Mesenchymal stem cell (in vitro differentiated cells and primary cell): ENCODE measurements around the gene FGF14.

Source experiments
- DNase-seq: peaks from one replicate; pipeline ENCODE4 v3.0.0-alpha.2; 2013
- H2AFZ ChIP-seq: one replicate; pipeline ENCODE4 v1.6.1; 2013; ENCODE audit warnings: low read depth, mild to moderate bottlenecking, control low read depth, inconsistent platforms, low read length, moderate library complexity
- H2AK5ac ChIP-seq: 2 replicates; pipeline ENCODE4 v1.6.1; 2013; ENCODE audit warnings: low read length, moderate library complexity, mild to moderate bottlenecking, inconsistent platforms; ENCODE audit not compliant: severe bottlenecking
- H2BK120ac ChIP-seq: one replicate; pipeline ENCODE4 v1.6.1; 2013; ENCODE audit warnings: low read depth, mild to moderate bottlenecking, inconsistent platforms, low read length, moderate library complexity
- H2BK12ac ChIP-seq, 2 experiments: one replicate each; pipeline ENCODE4 v1.6.1; 2013; ENCODE audit warnings: inconsistent platforms in 2 of 2, low read length in 2 of 2, mild to moderate bottlenecking in 2 of 2, moderate library complexity in 2 of 2, control low read depth in 1 of 2
- H2BK15ac ChIP-seq: one replicate; pipeline ENCODE4 v1.6.1; 2013; ENCODE audit warnings: mild to moderate bottlenecking, low read depth, inconsistent platforms; ENCODE audit not compliant: poor library complexity, severe bottlenecking
- H2BK5ac ChIP-seq: 2 replicates; pipeline ENCODE4 v1.6.1; 2013; ENCODE audit warnings: low read depth, mild to moderate bottlenecking, low read length, control low read depth, inconsistent platforms; ENCODE audit not compliant: poor library complexity, severe bottlenecking
- H3K14ac ChIP-seq, 2 experiments: one replicate each; pipeline ENCODE4 v1.6.1; 2013; ENCODE audit warnings: inconsistent platforms in 2 of 2, low read length in 2 of 2, control low read depth in 1 of 2, mild to moderate bottlenecking in 1 of 2, moderate library complexity in 1 of 2
- H3K18ac ChIP-seq, 2 experiments: one replicate each; pipeline ENCODE4 v1.6.1; 2013; ENCODE audit warnings: inconsistent platforms in 2 of 2, low read length in 2 of 2, control low read depth in 1 of 2, low read depth in 1 of 2, mild to moderate bottlenecking in 1 of 2
- H3K23ac ChIP-seq, 2 experiments: one replicate each; pipeline ENCODE4 v1.6.1; 2013; ENCODE audit warnings: inconsistent platforms in 2 of 2, low read length in 2 of 2, mild to moderate bottlenecking in 2 of 2, moderate library complexity in 2 of 2, control low read depth in 1 of 2
- H3K27ac ChIP-seq: 2 replicates; pipeline ENCODE4 v1.5.1; 2013; ENCODE audit warnings: mild to moderate bottlenecking, moderate library complexity, low read length, control low read depth, inconsistent platforms; ENCODE audit not compliant: poor library complexity, severe bottlenecking
- H3K27me3 ChIP-seq, 2 experiments: 2 replicates each; pipeline versions ENCODE4 v1.6.1 to v1.7.0; 2013; ENCODE audit warnings: low read length in 2 of 2, mild to moderate bottlenecking in 2 of 2, moderate library complexity in 2 of 2, control low read depth in 1 of 2, inconsistent platforms in 1 of 2; ENCODE audit not compliant: control insufficient read depth in 1 of 2, insufficient read depth in 1 of 2
- H3K36me3 ChIP-seq, 2 experiments: 2 replicates each; pipeline versions ENCODE4 v1.6.1 to v1.7.0; 2013; ENCODE audit warnings: low read length in 2 of 2, control low read depth in 1 of 2, inconsistent platforms in 1 of 2, low read depth in 1 of 2, mild to moderate bottlenecking in 1 of 2; ENCODE audit not compliant: insufficient read depth in 2 of 2, control insufficient read depth in 1 of 2
- H3K4ac ChIP-seq, 2 experiments: one replicate each; pipeline ENCODE4 v1.6.1; 2013; ENCODE audit warnings: inconsistent platforms in 2 of 2, low read length in 2 of 2, mild to moderate bottlenecking in 2 of 2, moderate library complexity in 2 of 2, control low read depth in 1 of 2, low read depth in 1 of 2
- H3K4me1 ChIP-seq: 2 replicates; pipeline ENCODE4 v1.6.1; 2013; ENCODE audit warnings: low read depth, low read length, control low read depth; ENCODE audit not compliant: control insufficient read depth, insufficient read depth
- H3K4me2 ChIP-seq: 2 replicates; pipeline ENCODE4 v1.6.1; 2013; ENCODE audit warnings: low read length, mild to moderate bottlenecking, inconsistent platforms; ENCODE audit not compliant: poor library complexity, severe bottlenecking
- H3K4me3 ChIP-seq, 2 experiments: 2 replicates each; pipeline versions ENCODE4 v1.5.1 to v1.7.0; 2013; ENCODE audit warnings: low read length in 2 of 2, mild to moderate bottlenecking in 2 of 2, control low read depth in 1 of 2, low read depth in 1 of 2; ENCODE audit not compliant: insufficient read depth in 1 of 2
- H3K79me1 ChIP-seq: replicated peaks from 2 replicates; pipeline ENCODE4 v1.6.1; 2013; ENCODE audit warnings: mild to moderate bottlenecking, control low read depth, low read length, inconsistent platforms; ENCODE audit not compliant: poor library complexity, severe bottlenecking
- H3K9ac ChIP-seq: 2 replicates; pipeline ENCODE4 v1.7.0; 2013; ENCODE audit warnings: mild to moderate bottlenecking, low read length, moderate library complexity
- H3K9me3 ChIP-seq: 2 replicates; pipeline ENCODE4 v1.7.0; 2013; ENCODE audit warnings: mild to moderate bottlenecking, low read length; ENCODE audit not compliant: control insufficient read depth
- H4K8ac ChIP-seq: one replicate; pipeline ENCODE4 v1.6.1; 2013; ENCODE audit warnings: inconsistent platforms, mild to moderate bottlenecking, low read length, moderate library complexity
- H4K91ac ChIP-seq: one replicate; pipeline ENCODE4 v1.6.1; 2013; ENCODE audit warnings: mild to moderate bottlenecking, low read length, inconsistent platforms
- WGBS: methylation state at CpG from one replicate; pipeline ENCODE4 v1.1.7; 2013; ENCODE audit warnings: mixed read lengths; 5-methylcytosine and 5-hydroxymethylcytosine counted together

The FGF14 gene

DNA sequence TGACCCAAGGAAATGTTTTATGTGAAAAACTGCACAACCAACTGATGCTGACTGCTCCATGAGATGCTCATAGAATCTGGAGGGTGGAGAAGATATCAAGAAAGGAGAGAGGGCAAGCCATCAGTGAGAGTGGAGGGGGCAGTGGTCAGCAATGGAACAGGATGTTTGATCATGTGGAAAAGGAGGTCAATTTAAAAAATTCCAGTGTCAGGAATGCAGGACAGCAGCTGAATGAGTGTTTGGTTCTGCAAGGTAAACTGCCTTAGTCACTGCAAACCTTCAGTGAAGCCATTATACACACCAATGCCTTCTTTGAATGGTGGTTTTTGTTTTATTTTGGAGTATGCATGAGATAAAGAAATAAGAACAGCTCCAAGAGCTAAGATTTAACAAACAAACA lies 121.5 kb downstream of the FGF14 start:
- Histone ChIP-seq H2BK120ac (no peak overlapping the region), H4K91ac (no peak overlapping the region), H3K79me1 (no peaks in the 10 kb centered on the region), H2AFZ (no peak overlapping the region), H3K4me3 (no peak overlapping the region), H3K4me1 (no peaks in the 10 kb centered on the region), H2BK12ac (no peak overlapping the region), H3K18ac (no peak overlapping the region), H3K4me2 (no peak overlapping the region), H2BK5ac (no peak overlapping the region), H3K9me3 (no peaks in the 10 kb centered on the region), H3K9ac (no peak overlapping the region), H4K8ac (no peak overlapping the region), H3K14ac (no peak overlapping the region), H3K23ac (no peak overlapping the region), H2AK5ac (no peak overlapping the region), H3K4ac (no peak overlapping the region), H3K27ac (no peak overlapping the region), H3K27me3 (no peaks in the 10 kb centered on the region), H2BK15ac (no peak overlapping the region), H3K36me3 (no peaks in the 10 kb centered on the region)
- DNase-seq: no peak

DNA sequence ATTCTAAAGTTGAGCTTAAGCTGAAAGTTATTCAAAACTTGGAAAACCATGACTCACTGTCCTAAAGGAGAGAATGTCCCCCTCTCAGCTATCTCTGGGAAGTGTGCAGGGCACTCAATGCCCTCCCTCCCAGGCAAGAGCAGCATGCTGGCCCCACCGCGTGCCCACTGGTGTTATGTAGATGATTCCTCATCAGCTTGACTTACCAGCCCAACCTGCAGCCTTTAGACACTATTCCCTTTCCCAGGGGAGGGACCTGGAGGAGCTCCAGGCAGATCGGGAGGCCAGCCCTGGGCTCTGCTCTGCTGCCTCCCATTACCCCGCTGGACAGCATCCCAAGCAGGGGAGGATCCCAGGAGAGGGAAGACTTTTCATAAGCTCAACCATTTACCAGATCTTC lies 124.6 kb downstream of the FGF14 start:
- Histone ChIP-seq H2AFZ (no peak overlapping the region), H3K4ac (peak overlapping the region in 1 of 2 experiments; percentile 20), H2BK15ac (no peak overlapping the region), H3K79me1 (no peaks in the 10 kb centered on the region), H3K27me3 (no peaks in the 10 kb centered on the region), H2BK12ac (peak overlapping the region; percentile 4 to 63), H2BK5ac (no peak overlapping the region), H3K18ac (peak overlapping the region in 1 of 2 experiments; percentile 87), H3K23ac (peak overlapping the region in 1 of 2 experiments; percentile 40), H3K4me1 (no peaks in the 10 kb centered on the region), H3K9me3 (no peaks in the 10 kb centered on the region), H3K36me3 (no peaks in the 10 kb centered on the region), H3K27ac (no peak overlapping the region), H4K8ac (no peak overlapping the region), H4K91ac (no peak overlapping the region), H2AK5ac (no peak overlapping the region), H3K14ac (peak overlapping the region in 1 of 2 experiments; percentile 12), H3K9ac (no peak overlapping the region), H3K4me3 (peak overlapping the region in 1 of 2 experiments; percentile 34), H2BK120ac (no peak overlapping the region), H3K4me2 (no peak overlapping the region)
- DNase-seq: peak; percentile 11
- WGBS: 91% methylated on average over 4 of the region's 4 CpGs

DNA sequence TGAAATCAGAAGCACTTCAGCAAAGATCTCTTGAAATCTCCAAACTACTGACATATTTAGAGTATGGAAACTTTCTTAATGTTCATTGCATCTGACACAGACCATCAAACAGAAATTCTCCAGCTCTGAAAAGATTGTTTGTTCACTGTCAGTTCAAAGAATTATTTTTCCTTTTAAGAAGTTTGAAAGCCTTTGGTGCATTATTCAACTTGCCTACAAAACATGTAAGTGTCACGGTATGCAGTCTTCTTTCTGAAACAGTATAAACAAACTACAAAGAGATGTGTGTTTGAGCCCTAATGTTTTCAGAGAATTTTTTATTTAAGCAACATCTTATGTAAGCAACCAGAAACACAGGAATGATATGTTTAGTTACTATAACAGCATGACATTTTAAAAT lies 125.4 kb downstream of the FGF14 start:
- Histone ChIP-seq H3K4me3 (no peak overlapping the region), H3K4ac (no peak overlapping the region), H3K4me2 (no peak overlapping the region), H3K27me3 (no peaks in the 10 kb centered on the region), H2AFZ (no peak overlapping the region), H3K79me1 (no peaks in the 10 kb centered on the region), H4K91ac (no peak overlapping the region), H2AK5ac (no peak overlapping the region), H3K36me3 (no peaks in the 10 kb centered on the region), H2BK12ac (no peak overlapping the region), H3K9me3 (no peaks in the 10 kb centered on the region), H3K27ac (no peak overlapping the region), H2BK5ac (no peak overlapping the region), H4K8ac (no peak overlapping the region), H3K14ac (no peak overlapping the region), H3K9ac (no peak overlapping the region), H2BK15ac (no peak overlapping the region), H3K18ac (no peak overlapping the region), H3K4me1 (no peaks in the 10 kb centered on the region), H2BK120ac (no peak overlapping the region), H3K23ac (no peak overlapping the region)
- no CpG with 5 or more reads among the region's 1 CpG for WGBS
- peak; percentile 24 for DNase-seq

DNA sequence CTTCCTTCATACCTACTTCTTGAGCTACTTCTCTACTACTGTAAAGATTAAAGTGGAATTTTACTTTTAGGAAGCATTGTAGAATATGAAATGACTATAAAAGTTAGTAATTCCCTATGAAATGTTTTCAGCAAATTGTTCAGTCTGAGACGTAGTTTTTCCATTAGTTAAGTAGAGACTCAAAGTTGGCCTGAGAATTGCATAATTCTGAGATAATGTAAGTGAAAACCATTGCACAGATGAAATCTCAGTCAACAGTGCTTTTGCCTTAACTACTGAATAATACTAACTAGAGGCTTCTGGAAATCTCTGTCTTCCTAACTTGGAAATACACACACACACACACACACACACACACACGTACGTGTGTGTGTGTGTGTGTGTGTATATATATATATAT lies 125.9 kb downstream of the FGF14 start:
- Histone ChIP-seq H2BK12ac (no peak overlapping the region), H2BK15ac (no peak overlapping the region), H3K14ac (no peak overlapping the region), H4K91ac (no peak overlapping the region), H3K4me2 (no peak overlapping the region), H3K9me3 (no peaks in the 10 kb centered on the region), H2BK120ac (no peak overlapping the region), H3K4me1 (no peaks in the 10 kb centered on the region), H2AK5ac (no peak overlapping the region), H3K27me3 (no peaks in the 10 kb centered on the region), H3K9ac (no peak overlapping the region), H3K27ac (no peak overlapping the region), H3K79me1 (no peaks in the 10 kb centered on the region), H3K36me3 (no peaks in the 10 kb centered on the region), H3K23ac (no peak overlapping the region), H3K4me3 (no peak overlapping the region), H3K18ac (no peak overlapping the region), H3K4ac (no peak overlapping the region), H4K8ac (no peak overlapping the region), H2BK5ac (no peak overlapping the region), H2AFZ (no peak overlapping the region)
- peak; percentile 36 for DNase-seq
- 100% methylated on average over 1 of the region's 3 CpGs for WGBS
